ENCODE data around the gene KIF4A.

The KIF4A gene

DNA sequence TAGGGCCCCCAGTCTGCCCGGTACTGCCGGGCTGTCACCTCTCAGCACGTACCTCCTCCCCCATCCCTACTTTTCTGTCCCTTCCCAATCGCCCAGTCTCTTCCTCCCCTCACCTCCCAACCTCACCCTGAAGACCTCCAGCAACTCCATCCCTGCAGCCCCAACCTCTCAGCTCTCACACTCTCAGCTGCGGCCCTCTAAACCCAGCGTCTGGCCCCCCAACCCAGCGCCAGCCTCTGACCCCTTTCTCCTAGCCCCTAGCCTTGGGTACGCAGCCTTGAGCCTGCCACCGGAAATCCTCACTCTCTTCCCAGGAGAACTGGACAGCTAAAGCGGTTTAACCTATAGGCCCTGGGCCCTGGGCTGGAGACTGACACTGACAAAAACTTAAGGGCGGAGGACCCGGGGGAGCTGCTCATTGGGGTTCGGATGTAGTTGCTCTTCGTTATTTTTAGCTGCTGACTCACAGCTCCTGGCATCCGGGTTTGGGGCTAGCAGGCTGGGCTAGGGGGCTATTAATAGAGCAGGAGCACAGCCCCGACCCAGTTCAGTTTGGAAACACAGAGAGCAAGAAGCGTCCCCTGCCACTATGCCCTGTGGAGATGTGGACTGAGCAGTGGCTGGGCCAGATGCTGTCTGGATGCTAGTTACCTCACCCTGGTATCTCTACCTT, 145.1 kb downstream of the KIF4A start:
- Histone ChIP-seq H4K8ac (ENCODE audit: low read length) (peak overlapping the region; percentile 19), H3K27ac (ENCODE audit: low read length, poor library complexity, severe bottlenecking) (no peak overlapping the region), H2BK120ac (ENCODE audit: low read depth, low read length) (peak overlapping the region; percentile 27), H3K4me1 (ENCODE audit: control insufficient read depth, insufficient read depth, low read depth, low read length) (peaks cover 7% of the 10 kb centered on the region), H3K14ac (ENCODE audit: low read length in 2 of 2) (peak overlapping the region in 1 of 2 experiments; percentile 60), H3K18ac (ENCODE audit: low read depth in 1 of 2, low read length in 2 of 2) (peak overlapping the region; percentile 11 to 78), H3K9me3 (ENCODE audit: control insufficient read depth, low read length) (no peaks in the 10 kb centered on the region), H4K91ac (ENCODE audit: low read length) (no peak overlapping the region), H3K4ac (ENCODE audit: low read depth in 1 of 2, low read length in 2 of 2) (peak overlapping the region in 1 of 2 experiments; percentile 49), H3K4me3 (ENCODE audit: insufficient read depth in 1 of 2, low read depth in 1 of 2, low read length in 2 of 2) (peak overlapping the region; percentile 76 to 93), H3K27me3 (ENCODE audit: control insufficient read depth in 1 of 2, insufficient read depth in 1 of 2, low read length in 2 of 2) (peaks cover 0 to 34% of the 10 kb centered on the region in 2 experiments), H2BK5ac (ENCODE audit: low read depth, low read length, poor library complexity, severe bottlenecking) (no peak overlapping the region), H3K4me2 (ENCODE audit: low read length, poor library complexity, severe bottlenecking) (peak overlapping the region; percentile 74), H2BK15ac (ENCODE audit: low read depth, poor library complexity, severe bottlenecking) (peak overlapping the region; percentile 33), H2AK5ac (ENCODE audit: low read length, severe bottlenecking) (no peak overlapping the region), H2BK12ac (ENCODE audit: low read length in 2 of 2) (peak overlapping the region in 1 of 2 experiments; percentile 18), H3K36me3 (ENCODE audit: control insufficient read depth in 1 of 2, insufficient read depth in 2 of 2, low read depth in 1 of 2, low read length in 2 of 2) (no peaks in the 10 kb centered on the region), H3K79me1 (replicated peaks; ENCODE audit: low read length, poor library complexity, severe bottlenecking) (no peaks in the 10 kb centered on the region), H2AFZ (ENCODE audit: low read depth, low read length) (no peak overlapping the region), H3K9ac (ENCODE audit: low read length) (peak overlapping the region; percentile 86), H3K23ac (ENCODE audit: low read length in 2 of 2) (peak overlapping the region in 1 of 2 experiments; percentile 23)
- WGBS, result 6% methylated on average over 17 of the region's 17 CpGs
- DNase-seq, result peak; percentile 75

GRCh38 chrX:70436343-70436742, 146.4 kb downstream of the KIF4A start:
- H4K91ac ChIP-seq (ENCODE audit: low read length), result no peak overlapping the region
- no peak overlapping the region for H2BK120ac ChIP-seq (ENCODE audit: low read depth, low read length)
- no peaks in the 10 kb centered on the region for H3K36me3 ChIP-seq (ENCODE audit: control insufficient read depth in 1 of 2, insufficient read depth in 2 of 2, low read depth in 1 of 2, low read length in 2 of 2)
- H2BK12ac ChIP-seq (ENCODE audit: low read length in 2 of 2), result no peak overlapping the region
- no peak overlapping the region for H3K4ac ChIP-seq (ENCODE audit: low read depth in 1 of 2, low read length in 2 of 2)
- H3K4me3 ChIP-seq (ENCODE audit: insufficient read depth in 1 of 2, low read depth in 1 of 2, low read length in 2 of 2), result no peak overlapping the region
- no peak overlapping the region for H3K18ac ChIP-seq (ENCODE audit: low read depth in 1 of 2, low read length in 2 of 2)
- no peak overlapping the region for H3K23ac ChIP-seq (ENCODE audit: low read length in 2 of 2)
- H4K8ac ChIP-seq (ENCODE audit: low read length), result no peak overlapping the region
- H3K9me3 ChIP-seq (ENCODE audit: control insufficient read depth, low read length), result no peaks in the 10 kb centered on the region
- no peak overlapping the region for H2BK15ac ChIP-seq (ENCODE audit: low read depth, poor library complexity, severe bottlenecking)
- H3K79me1 ChIP-seq (replicated peaks; ENCODE audit: low read length, poor library complexity, severe bottlenecking), result no peaks in the 10 kb centered on the region
- 37% methylated on average over 16 of the region's 16 CpGs for WGBS
- H2BK5ac ChIP-seq (ENCODE audit: low read depth, low read length, poor library complexity, severe bottlenecking), result no peak overlapping the region
- DNase-seq, result peak; percentile 8
- H2AFZ ChIP-seq (ENCODE audit: low read depth, low read length), result no peak overlapping the region
- H3K4me1 ChIP-seq (ENCODE audit: control insufficient read depth, insufficient read depth, low read depth, low read length), result peaks cover 7% of the 10 kb centered on the region
- peaks cover 3 to 37% of the 10 kb centered on the region in 2 experiments for H3K27me3 ChIP-seq (ENCODE audit: control insufficient read depth in 1 of 2, insufficient read depth in 1 of 2, low read length in 2 of 2)
- no peak overlapping the region for H3K27ac ChIP-seq (ENCODE audit: low read length, poor library complexity, severe bottlenecking)
- H3K9ac ChIP-seq (ENCODE audit: low read length), result no peak overlapping the region
- no peak overlapping the region for H2AK5ac ChIP-seq (ENCODE audit: low read length, severe bottlenecking)
- H3K14ac ChIP-seq (ENCODE audit: low read length in 2 of 2), result no peak overlapping the region
- no peak overlapping the region for H3K4me2 ChIP-seq (ENCODE audit: low read length, poor library complexity, severe bottlenecking)

DNA sequence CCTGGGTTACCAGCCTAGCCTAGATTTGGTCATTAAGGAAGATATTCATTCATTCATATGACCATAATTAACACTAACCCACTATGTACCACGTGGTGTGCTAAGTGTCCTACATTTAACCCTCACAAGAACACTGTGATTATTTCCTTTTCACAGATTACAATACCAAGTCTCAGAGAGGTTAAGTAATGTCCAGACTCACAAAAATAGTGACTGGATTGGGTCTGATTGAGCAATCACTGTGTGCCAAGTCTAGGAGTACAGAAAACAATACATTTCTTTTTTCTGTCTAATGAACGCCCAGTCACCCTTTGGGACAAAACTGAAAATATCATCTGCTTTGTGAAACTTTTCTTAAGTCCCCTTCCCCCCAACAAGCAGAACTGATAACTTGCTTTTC, 147.1 kb downstream of the KIF4A start:
- Histone ChIP-seq H2BK5ac (ENCODE audit: low read depth, low read length, poor library complexity, severe bottlenecking) (no peak overlapping the region), H3K4ac (ENCODE audit: low read depth in 1 of 2, low read length in 2 of 2) (no peak overlapping the region), H3K36me3 (ENCODE audit: control insufficient read depth in 1 of 2, insufficient read depth in 2 of 2, low read depth in 1 of 2, low read length in 2 of 2) (no peaks in the 10 kb centered on the region), H3K23ac (ENCODE audit: low read length in 2 of 2) (no peak overlapping the region), H3K9ac (ENCODE audit: low read length) (no peak overlapping the region), H3K18ac (ENCODE audit: low read depth in 1 of 2, low read length in 2 of 2) (no peak overlapping the region), H3K9me3 (ENCODE audit: control insufficient read depth, low read length) (no peaks in the 10 kb centered on the region), H3K27ac (ENCODE audit: low read length, poor library complexity, severe bottlenecking) (no peak overlapping the region), H3K27me3 (ENCODE audit: control insufficient read depth in 1 of 2, insufficient read depth in 1 of 2, low read length in 2 of 2) (peaks cover 3 to 41% of the 10 kb centered on the region in 2 experiments), H2AK5ac (ENCODE audit: low read length, severe bottlenecking) (no peak overlapping the region), H3K79me1 (replicated peaks; ENCODE audit: low read length, poor library complexity, severe bottlenecking) (no peaks in the 10 kb centered on the region), H3K14ac (ENCODE audit: low read length in 2 of 2) (no peak overlapping the region), H2BK120ac (ENCODE audit: low read depth, low read length) (no peak overlapping the region), H3K4me3 (ENCODE audit: insufficient read depth in 1 of 2, low read depth in 1 of 2, low read length in 2 of 2) (no peak overlapping the region), H3K4me2 (ENCODE audit: low read length, poor library complexity, severe bottlenecking) (no peak overlapping the region), H2BK15ac (ENCODE audit: low read depth, poor library complexity, severe bottlenecking) (no peak overlapping the region), H2BK12ac (ENCODE audit: low read length in 2 of 2) (no peak overlapping the region), H2AFZ (ENCODE audit: low read depth, low read length) (no peak overlapping the region), H4K8ac (ENCODE audit: low read length) (no peak overlapping the region), H4K91ac (ENCODE audit: low read length) (no peak overlapping the region), H3K4me1 (ENCODE audit: control insufficient read depth, insufficient read depth, low read depth, low read length) (peaks cover 7% of the 10 kb centered on the region)
- no peak for DNase-seq
- 70% methylated on average over 2 of the region's 2 CpGs for WGBS

GRCh38 chrX:70437921-70438665, 148.2 kb downstream of the KIF4A start:
- Histone ChIP-seq H2AFZ (ENCODE audit: low read depth, low read length) (no peak overlapping the region), H3K18ac (ENCODE audit: low read depth in 1 of 2, low read length in 2 of 2) (no peak overlapping the region), H2BK12ac (ENCODE audit: low read length in 2 of 2) (no peak overlapping the region), H3K14ac (ENCODE audit: low read length in 2 of 2) (no peak overlapping the region), H4K91ac (ENCODE audit: low read length) (no peak overlapping the region), H3K4me1 (ENCODE audit: control insufficient read depth, insufficient read depth, low read depth, low read length) (peaks cover 7% of the 10 kb centered on the region), H3K9ac (ENCODE audit: low read length) (no peak overlapping the region), H3K4ac (ENCODE audit: low read depth in 1 of 2, low read length in 2 of 2) (no peak overlapping the region), H2AK5ac (ENCODE audit: low read length, severe bottlenecking) (no peak overlapping the region), H3K9me3 (ENCODE audit: control insufficient read depth, low read length) (no peaks in the 10 kb centered on the region), H3K23ac (ENCODE audit: low read length in 2 of 2) (no peak overlapping the region), H3K36me3 (ENCODE audit: control insufficient read depth in 1 of 2, insufficient read depth in 2 of 2, low read depth in 1 of 2, low read length in 2 of 2) (no peaks in the 10 kb centered on the region), H4K8ac (ENCODE audit: low read length) (no peak overlapping the region), H3K79me1 (replicated peaks; ENCODE audit: low read length, poor library complexity, severe bottlenecking) (no peaks in the 10 kb centered on the region), H2BK120ac (ENCODE audit: low read depth, low read length) (no peak overlapping the region), H3K27ac (ENCODE audit: low read length, poor library complexity, severe bottlenecking) (no peak overlapping the region), H3K4me2 (ENCODE audit: low read length, poor library complexity, severe bottlenecking) (no peak overlapping the region), H2BK5ac (ENCODE audit: low read depth, low read length, poor library complexity, severe bottlenecking) (no peak overlapping the region), H2BK15ac (ENCODE audit: low read depth, poor library complexity, severe bottlenecking) (no peak overlapping the region), H3K4me3 (ENCODE audit: insufficient read depth in 1 of 2, low read depth in 1 of 2, low read length in 2 of 2) (no peak overlapping the region), H3K27me3 (ENCODE audit: control insufficient read depth in 1 of 2, insufficient read depth in 1 of 2, low read length in 2 of 2) (peaks cover 3 to 52% of the 10 kb centered on the region in 2 experiments)
- WGBS, result 99% methylated on average over 4 of the region's 8 CpGs
- no peak for DNase-seq
